Astrocyte of the spinal cord (primary cell): ENCODE data around the gene SMPD3.

ENCODE experiments used
- DNase-seq: peaks from one replicate; pipeline ENCODE4 v3.0.0; 2011; ENCODE audit warnings: low read depth, low spot score
- H3K4me3 ChIP-seq: 2 replicates; pipeline ENCODE4 v1.5.1; 2011; ENCODE audit warnings: low read depth, mild to moderate bottlenecking, low read length, moderate library complexity
- CTCF ChIP-seq: IDR thresholded peaks from 2 replicates; pipeline ENCODE4 v1.5.1; 2012; ENCODE audit warnings: low read depth, mild to moderate bottlenecking, low read length, inconsistent platforms
- in situ Hi-C: cut with HindIII; loops from 2 replicates; pipeline ENCODE4 v1.10.0; 2017; ENCODE audit warnings: low sequenced_read_pairs

The SMPD3 gene

GRCh38 chr16:68472581-68472980 is 24.3 kb upstream of the SMPD3 start:
- H3K4me3 ChIP-seq: no peak overlapping the region
- no peak for TF ChIP-seq CTCF
- no peak for DNase-seq
- in situ Hi-C loops: no loop called here

- no peak for DNase-seq
- no peak overlapping the region for H3K4me3 ChIP-seq
- in situ Hi-C loops: no loop called here
- TF ChIP-seq CTCF: no peak
Measured at GRCh38 chr16:68470461-68471150, 22.3 kb upstream of the SMPD3 start.

GRCh38 chr16:68469796-68470460 is 21.6 kb upstream of the SMPD3 start:
- in situ Hi-C loops: no loop called here
- H3K4me3 ChIP-seq: no peak overlapping the region
- no peak for TF ChIP-seq CTCF
- no peak for DNase-seq

- TF ChIP-seq CTCF: no peak
- in situ Hi-C loops: no loop called here
- no peak for DNase-seq
- no peak overlapping the region for H3K4me3 ChIP-seq
Measured at GRCh38 chr16:68468842-68469241, 20.5 kb upstream of the SMPD3 start.

GRCh38 chr16:68466174-68466573 is 17.9 kb upstream of the SMPD3 start:
- in situ Hi-C loops: no loop called here

GRCh38 chr16:68463904-68464303 is 15.6 kb upstream of the SMPD3 start:
- no peak for TF ChIP-seq CTCF
- in situ Hi-C loops: no loop called here

More at GRCh38 chr16:68466174-68466573, 17.9 kb upstream of the SMPD3 start:
- H3K4me3 ChIP-seq: no peak overlapping the region
- no peak for TF ChIP-seq CTCF
- DNase-seq: no peak

More at GRCh38 chr16:68463904-68464303, 15.6 kb upstream of the SMPD3 start:
- no peak overlapping the region for H3K4me3 ChIP-seq
- DNase-seq: no peak
